ENCODE results near the gene GOSR1.

DNA sequence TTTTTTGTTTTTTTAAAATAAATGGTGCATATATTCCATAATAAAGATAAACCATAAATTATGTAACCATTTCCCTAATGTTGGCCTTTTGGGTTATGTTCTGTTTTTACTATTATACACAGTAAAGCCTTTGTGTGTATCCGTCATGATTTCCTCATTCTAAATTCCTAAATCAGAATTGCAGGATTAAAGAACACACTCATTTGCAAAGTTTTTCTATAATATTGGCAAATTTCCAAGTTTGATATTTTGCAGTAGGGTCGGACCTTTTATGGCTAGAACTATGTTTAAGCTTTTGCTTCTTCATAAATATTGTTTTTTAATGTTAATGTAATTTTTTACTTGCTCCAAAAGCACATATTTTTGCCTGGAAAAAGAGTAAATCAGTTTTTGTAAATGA is 16.6 kb downstream of the GOSR1 start:
- no peak for TF ChIP-seq POLR2A (IDR thresholded peaks at IDR 0.05)
- TF ChIP-seq, protein P1, sequence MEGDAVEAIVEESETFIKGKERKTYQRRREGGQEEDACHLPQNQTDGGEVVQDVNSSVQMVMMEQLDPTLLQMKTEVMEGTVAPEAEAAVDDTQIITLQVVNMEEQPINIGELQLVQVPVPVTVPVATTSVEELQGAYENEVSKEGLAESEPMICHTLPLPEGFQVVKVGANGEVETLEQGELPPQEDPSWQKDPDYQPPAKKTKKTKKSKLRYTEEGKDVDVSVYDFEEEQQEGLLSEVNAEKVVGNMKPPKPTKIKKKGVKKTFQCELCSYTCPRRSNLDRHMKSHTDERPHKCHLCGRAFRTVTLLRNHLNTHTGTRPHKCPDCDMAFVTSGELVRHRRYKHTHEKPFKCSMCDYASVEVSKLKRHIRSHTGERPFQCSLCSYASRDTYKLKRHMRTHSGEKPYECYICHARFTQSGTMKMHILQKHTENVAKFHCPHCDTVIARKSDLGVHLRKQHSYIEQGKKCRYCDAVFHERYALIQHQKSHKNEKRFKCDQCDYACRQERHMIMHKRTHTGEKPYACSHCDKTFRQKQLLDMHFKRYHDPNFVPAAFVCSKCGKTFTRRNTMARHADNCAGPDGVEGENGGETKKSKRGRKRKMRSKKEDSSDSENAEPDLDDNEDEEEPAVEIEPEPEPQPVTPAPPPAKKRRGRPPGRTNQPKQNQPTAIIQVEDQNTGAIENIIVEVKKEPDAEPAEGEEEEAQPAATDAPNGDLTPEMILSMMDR (IDR thresholded peaks at IDR 0.05): no peak

All from Peyer's patch (tissue), 4 donors.